Astrocyte of the spinal cord (primary cell): ENCODE measurements around the gene DISC1.

ENCODE experiments used
- DNase-seq: peaks from one replicate; pipeline ENCODE4 v3.0.0; 2011; ENCODE audit warnings: low read depth, low spot score
- H3K4me3 ChIP-seq: 2 replicates; pipeline ENCODE4 v1.5.1; 2011; ENCODE audit warnings: low read depth, mild to moderate bottlenecking, low read length, moderate library complexity
- in situ Hi-C: cut with HindIII; loops from 2 replicates; pipeline ENCODE4 v1.10.0; 2017; ENCODE audit warnings: low sequenced_read_pairs
- TF ChIP-seq, protein P1 (sequence below): IDR thresholded peaks from 2 replicates; pipeline ENCODE4 v1.5.1; 2012; ENCODE audit warnings: low read depth, mild to moderate bottlenecking, low read length, inconsistent platforms

DISC1 gene

DNA sequence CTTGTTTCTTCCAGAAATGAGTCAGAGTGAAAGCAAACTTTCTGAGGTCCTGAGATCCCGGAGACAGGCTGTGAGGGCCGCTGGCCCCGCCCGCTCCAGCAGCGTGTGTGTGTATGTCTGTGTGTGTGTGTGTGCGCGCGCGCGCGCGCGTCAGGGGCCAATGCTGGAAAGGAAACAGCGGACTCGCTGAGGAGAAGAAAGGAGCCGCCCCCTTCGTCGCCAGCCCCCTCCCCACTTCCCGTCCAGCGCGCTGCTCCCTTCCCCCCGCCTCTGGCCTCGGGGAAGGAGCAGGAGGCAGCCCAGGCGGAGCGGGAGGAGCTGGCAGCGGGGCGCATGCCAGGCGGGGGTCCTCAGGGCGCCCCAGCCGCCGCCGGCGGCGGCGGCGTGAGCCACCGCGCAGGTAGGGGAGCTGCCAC is at the start of gene DISC1:
TSS of gene DISC1 (plus strand) at position 256 of the 416 bp plus-strand sequence. CDS start at position 334, 78 bp downstream.
- peak within 1 kb of the TSS; percentile 73 for H3K4me3 ChIP-seq
- in situ Hi-C loops = no loop called here
- peak; percentile 93 for DNase-seq
- TF ChIP-seq, protein P1, sequence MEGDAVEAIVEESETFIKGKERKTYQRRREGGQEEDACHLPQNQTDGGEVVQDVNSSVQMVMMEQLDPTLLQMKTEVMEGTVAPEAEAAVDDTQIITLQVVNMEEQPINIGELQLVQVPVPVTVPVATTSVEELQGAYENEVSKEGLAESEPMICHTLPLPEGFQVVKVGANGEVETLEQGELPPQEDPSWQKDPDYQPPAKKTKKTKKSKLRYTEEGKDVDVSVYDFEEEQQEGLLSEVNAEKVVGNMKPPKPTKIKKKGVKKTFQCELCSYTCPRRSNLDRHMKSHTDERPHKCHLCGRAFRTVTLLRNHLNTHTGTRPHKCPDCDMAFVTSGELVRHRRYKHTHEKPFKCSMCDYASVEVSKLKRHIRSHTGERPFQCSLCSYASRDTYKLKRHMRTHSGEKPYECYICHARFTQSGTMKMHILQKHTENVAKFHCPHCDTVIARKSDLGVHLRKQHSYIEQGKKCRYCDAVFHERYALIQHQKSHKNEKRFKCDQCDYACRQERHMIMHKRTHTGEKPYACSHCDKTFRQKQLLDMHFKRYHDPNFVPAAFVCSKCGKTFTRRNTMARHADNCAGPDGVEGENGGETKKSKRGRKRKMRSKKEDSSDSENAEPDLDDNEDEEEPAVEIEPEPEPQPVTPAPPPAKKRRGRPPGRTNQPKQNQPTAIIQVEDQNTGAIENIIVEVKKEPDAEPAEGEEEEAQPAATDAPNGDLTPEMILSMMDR = no peak

DNA sequence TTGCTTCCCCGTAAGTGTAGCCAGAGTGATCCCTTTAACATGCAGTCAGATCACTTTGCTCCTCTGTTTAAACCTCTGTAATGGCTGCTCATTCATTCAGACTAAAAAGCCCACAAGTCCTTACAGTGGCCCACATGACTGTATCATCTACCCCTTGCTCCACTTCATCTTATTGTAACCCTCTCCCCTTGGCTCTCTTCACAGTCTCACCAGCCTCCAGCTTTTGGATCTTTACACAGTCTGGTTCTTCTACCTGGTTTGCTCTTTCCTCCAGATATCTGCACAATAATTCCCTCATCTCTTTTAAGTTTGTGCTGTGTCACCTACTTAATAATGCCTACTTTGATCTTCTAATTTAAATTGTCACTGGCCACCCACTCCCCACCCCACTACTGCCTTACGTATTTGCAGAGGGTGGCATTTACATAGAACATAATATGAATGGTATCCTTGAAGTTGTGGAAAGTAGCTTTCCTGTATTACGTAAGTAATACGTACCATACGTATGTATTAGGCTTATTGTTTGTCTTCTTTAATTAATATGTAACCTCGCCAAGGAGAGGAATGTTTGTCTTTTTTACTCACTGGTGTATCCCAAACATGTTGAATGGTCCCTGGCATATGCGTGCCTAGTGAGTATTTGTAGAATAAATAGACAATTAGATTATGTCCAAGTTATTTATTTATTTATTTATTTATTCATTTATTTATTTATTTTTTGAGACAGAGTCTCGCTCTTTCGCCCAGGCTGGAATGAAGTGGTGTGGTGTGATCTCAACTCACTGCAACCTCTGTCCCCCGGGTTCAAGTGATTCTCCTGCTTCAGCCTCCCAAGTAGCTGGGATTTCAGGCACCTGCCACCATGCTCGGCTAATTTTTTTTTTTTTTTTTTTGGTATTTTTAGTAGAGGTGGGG is 49.5 kb upstream of the DISC1 start:
- TF ChIP-seq, protein P1 = no peak
- DNase-seq = no peak
- in situ Hi-C loops = no loop called here
- no peak overlapping the region for H3K4me3 ChIP-seq

DNA sequence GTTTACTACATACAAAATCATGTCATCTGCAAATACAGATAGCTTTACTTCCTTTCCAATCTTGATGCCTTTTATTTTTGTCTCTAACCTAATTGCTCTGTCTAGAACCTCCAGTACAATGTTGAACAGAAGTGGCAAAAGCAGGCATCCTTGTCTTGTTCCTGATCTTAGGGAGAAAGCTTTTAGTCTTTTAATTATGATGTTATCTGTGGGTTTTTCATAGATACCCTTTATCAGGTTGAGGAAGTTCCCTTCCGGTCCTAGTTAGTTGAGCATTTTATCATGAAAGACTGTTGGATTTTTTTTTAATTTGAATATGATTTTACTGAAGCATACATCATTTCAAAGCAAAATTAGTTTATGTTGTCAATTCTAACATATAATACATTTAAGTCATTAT is 45.7 kb upstream of the DISC1 start:
- DNase-seq = no peak
- no peak overlapping the region for H3K4me3 ChIP-seq
- in situ Hi-C loops = no loop called here

DNA sequence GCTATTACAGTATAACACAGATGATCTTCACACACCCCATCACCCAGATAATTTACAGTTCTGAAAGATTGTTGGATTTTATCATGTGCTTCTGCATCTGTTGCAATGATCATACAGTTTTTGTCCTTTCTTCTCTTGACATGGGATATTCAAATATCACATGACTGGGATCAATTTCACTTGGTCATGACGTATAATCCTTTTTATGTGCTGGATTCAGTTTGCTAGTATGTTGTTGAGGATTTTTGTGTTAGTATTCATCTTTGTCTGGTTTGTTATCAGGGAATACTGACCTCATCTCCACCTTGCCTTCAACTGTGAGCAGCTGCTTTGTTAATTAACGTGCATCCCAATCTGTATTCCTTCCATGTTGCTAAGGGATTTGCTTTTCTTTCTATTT is 44.7 kb upstream of the DISC1 start:
- TF ChIP-seq, protein P1 = no peak
- H3K4me3 ChIP-seq = no peak overlapping the region
- in situ Hi-C loops = no loop called here
- DNase-seq = no peak

More for the DNA sequence above, 45.7 kb upstream of the DISC1 start:
- TF ChIP-seq, protein P1 = no peak

DNA sequence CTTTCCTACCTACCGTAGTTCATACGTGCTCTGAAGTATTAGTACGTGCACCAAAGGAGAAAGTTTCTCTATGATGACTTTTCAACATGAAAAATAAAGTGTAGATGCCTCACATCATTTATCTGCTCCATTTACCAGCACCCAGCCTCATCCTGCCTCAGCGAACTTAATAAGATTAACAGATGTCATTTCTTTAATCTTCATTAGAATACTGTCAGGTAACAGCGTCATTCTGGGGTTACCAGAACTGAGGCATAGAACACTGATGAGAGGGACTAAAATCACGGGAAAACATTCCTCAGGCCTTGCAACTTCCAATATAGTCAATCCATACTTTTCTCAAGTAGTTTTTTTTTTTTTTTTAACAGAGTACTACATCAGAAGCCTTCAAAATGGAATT is 43.2 kb upstream of the DISC1 start:
- in situ Hi-C loops = no loop called here
- DNase-seq = no peak
- no peak overlapping the region for H3K4me3 ChIP-seq
- TF ChIP-seq, protein P1 = no peak

DNA sequence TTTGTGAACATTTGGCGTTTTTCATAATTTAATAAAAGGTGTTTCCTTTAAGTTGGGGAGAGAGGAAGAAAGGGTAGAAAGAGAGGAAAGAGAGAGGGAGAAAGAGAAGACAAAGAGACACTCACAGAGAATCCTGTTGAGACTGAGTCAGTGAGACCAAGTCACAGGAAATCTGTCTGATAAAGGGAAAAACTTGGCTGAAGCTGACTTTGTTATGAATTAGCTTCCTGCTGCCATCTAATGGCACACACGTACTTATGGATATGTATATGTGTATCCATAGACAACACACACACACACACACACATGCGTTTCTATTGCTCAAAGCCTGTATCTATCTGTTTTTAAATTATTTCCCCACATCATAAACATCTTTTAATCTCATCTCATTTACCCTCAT is 42.5 kb upstream of the DISC1 start:
- in situ Hi-C loops = no loop called here
- H3K4me3 ChIP-seq = no peak overlapping the region
- DNase-seq = peak; percentile 68
- TF ChIP-seq, protein P1 = peak; percentile 19
